Measurements from ENCODE around the gene LAX1.

DNA sequence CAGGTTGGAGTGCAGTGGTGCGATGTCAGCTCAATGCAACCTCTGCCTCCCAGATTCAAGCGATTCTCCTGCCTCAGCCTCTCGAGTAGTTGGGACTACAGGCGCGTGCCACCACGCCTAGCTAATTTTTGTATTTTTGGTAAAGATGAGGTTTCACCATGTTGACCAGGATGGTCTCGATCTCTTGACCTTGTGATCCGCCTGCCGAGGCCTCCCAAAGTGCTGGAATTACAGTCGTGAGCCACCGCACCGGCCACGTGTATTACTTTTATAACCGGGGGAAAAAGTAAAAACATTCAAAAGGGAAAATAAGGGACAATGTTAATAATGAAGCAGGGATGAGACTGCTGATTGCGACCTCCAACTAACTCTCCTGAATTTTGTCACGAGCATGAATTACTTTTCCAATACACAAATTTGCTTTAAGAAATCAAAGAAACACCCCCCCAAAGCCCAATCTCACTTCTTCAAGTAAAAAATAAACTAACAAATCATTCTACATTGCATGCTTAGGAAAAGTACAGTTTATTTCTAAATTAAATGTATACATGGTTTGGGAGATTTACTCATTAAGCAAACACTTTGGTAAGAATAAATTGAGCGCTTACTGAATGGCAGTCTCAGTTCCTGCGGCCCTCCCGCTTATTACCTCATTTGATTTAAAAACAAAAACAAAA is 29.9 kb downstream of the LAX1 start:
- TF ChIP-seq POLR2A (IDR thresholded peaks at IDR 0.05; ENCODE audit: low read depth) (no peak), POLR2AphosphoS5 (IDR thresholded peaks at IDR 0.05) (no peak), EP300 (IDR thresholded peaks at IDR 0.05) (no peak)
- TF ChIP-seq, protein P1, sequence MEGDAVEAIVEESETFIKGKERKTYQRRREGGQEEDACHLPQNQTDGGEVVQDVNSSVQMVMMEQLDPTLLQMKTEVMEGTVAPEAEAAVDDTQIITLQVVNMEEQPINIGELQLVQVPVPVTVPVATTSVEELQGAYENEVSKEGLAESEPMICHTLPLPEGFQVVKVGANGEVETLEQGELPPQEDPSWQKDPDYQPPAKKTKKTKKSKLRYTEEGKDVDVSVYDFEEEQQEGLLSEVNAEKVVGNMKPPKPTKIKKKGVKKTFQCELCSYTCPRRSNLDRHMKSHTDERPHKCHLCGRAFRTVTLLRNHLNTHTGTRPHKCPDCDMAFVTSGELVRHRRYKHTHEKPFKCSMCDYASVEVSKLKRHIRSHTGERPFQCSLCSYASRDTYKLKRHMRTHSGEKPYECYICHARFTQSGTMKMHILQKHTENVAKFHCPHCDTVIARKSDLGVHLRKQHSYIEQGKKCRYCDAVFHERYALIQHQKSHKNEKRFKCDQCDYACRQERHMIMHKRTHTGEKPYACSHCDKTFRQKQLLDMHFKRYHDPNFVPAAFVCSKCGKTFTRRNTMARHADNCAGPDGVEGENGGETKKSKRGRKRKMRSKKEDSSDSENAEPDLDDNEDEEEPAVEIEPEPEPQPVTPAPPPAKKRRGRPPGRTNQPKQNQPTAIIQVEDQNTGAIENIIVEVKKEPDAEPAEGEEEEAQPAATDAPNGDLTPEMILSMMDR (IDR thresholded peaks at IDR 0.05): no peak

All from esophagus muscularis mucosa (tissue), 4 donors.